HepG2 (cell line): ENCODE data around the gene FBN3. TPM values are rescaled to one million over a fixed set of nuclear protein-coding genes. Genes with fewer than 3 reads are reported as not detected.
"Not testable (repeated sequence)": the region's sequence is repeated elsewhere in the genome, so short reads cannot be mapped to it uniquely, and the experiment has no call there.

Source experiments
- ATAC-seq: fragments of 200-7000 bp; cut with Tn5 transposase; 3 replicates; pipeline ENCODE4 v1.9.1; 2020; ENCODE audit warnings: mild to moderate bottlenecking, moderate library complexity
- BruUV-seq: library from RNA; stranded (reverse); fragments of 400-500 nt; replicated peaks from 2 replicates; lab custom pipeline; 2021; lab: Mats Ljungman, UMichigan
- CTCF ChIA-PET: fragments of 300-600 bp; formaldehyde crosslinking; extraction: SDS; loops from one replicate; lab custom pipeline; 2021; ENCODE audit warnings: low total read pairs, inconsistent platforms, low intra/inter-chr PET ratio; lab: Yijun Ruan, JAX
- POLR2A ChIA-PET: fragments of 350-600 bp; sonication (Branson Sonifier 250); formaldehyde crosslinking; loops from one replicate; lab custom pipeline; 2020; ENCODE audit warnings: antibody characterized with exemption, inconsistent platforms; lab: Yijun Ruan, JAX
- DNase-seq: peaks from one replicate; pipeline ENCODE4 v3.0.0-alpha.2; 2015; ENCODE audit warnings: low spot score
- FAIRE-seq: peaks from 3 replicates; lab custom pipeline; 2011; peaks lifted over from hg19 to GRCh38; lab: Jason Lieb, UNC
- H2AFZ ChIP-seq: one replicate; pipeline ENCODE4 v1.6.1; 2011; ENCODE audit warnings: low read length, inconsistent platforms
- H3K27ac ChIP-seq: fragments of 300-600 bp; 3 replicates; pipeline ENCODE4 v1.8.0; 2011; ENCODE audit warnings: mixed run types, mild to moderate bottlenecking, mixed read lengths, low read length, inconsistent platforms; ENCODE audit not compliant: insufficient read depth; ENCODE audit errors: extremely low read length
- H3K27me3 ChIP-seq, 2 experiments: fragments of 200-600 bp in 1 of 2; 2 replicates in 1 of 2; 3 replicates in 1 of 2; pipeline versions ENCODE4 v1.6.0 to v1.8.0; 2011; ENCODE audit warnings: low read length in 2 of 2, mild to moderate bottlenecking in 2 of 2, moderate library complexity in 2 of 2, inconsistent platforms in 1 of 2; ENCODE audit not compliant: insufficient read depth in 2 of 2, control insufficient read depth in 1 of 2
- H3K36me3 ChIP-seq, 2 experiments: fragments of 200-600 bp in 1 of 2; replicated peaks in 1 of 2; 2 replicates in 1 of 2; 3 replicates in 1 of 2; pipeline versions ENCODE4 v1.5.1 to v1.8.0; 2011; ENCODE audit warnings: low read length in 2 of 2, inconsistent platforms in 1 of 2; ENCODE audit not compliant: insufficient read depth in 2 of 2, control insufficient read depth in 1 of 2
- H3K4me1 ChIP-seq: 2 replicates; pipeline ENCODE4 v1.5.1; 2012; ENCODE audit warnings: low read length, inconsistent platforms; ENCODE audit not compliant: insufficient read depth
- H3K4me2 ChIP-seq: 2 replicates; pipeline ENCODE4 v1.6.0; 2011; ENCODE audit warnings: low read depth, low read length, inconsistent platforms
- H3K4me3 ChIP-seq, 3 experiments: fragments of 200-600 bp in 1 of 3; sonication (generic), shearing (Covaris generic) in 1 of 3; replicated peaks in 1 of 3; 2 replicates each; pipeline ENCODE4 v1.5.1; 2011 to 2016; ENCODE audit warnings: low read length in 3 of 3, inconsistent platforms in 2 of 3, low read depth in 2 of 3, mild to moderate bottlenecking in 2 of 3, control low read depth in 1 of 3, mixed read lengths in 1 of 3; ENCODE audit not compliant: insufficient read depth in 1 of 3
- H3K79me2 ChIP-seq: one replicate; pipeline ENCODE4 v1.6.1; 2011; ENCODE audit warnings: low read length, inconsistent platforms; ENCODE audit not compliant: insufficient read depth
- H3K9ac ChIP-seq: 2 replicates; pipeline ENCODE4 v1.6.0; 2011; ENCODE audit warnings: mild to moderate bottlenecking, low read depth, low read length, inconsistent platforms; ENCODE audit not compliant: insufficient read depth
- H3K9me3 ChIP-seq: 2 replicates; pipeline ENCODE4 v1.5.1; 2012; ENCODE audit warnings: mild to moderate bottlenecking, low read length
- H4K20me1 ChIP-seq: 2 replicates; pipeline ENCODE4 v1.6.0; 2011; ENCODE audit warnings: inconsistent platforms, mild to moderate bottlenecking, low read length, moderate library complexity; ENCODE audit not compliant: insufficient read depth
- KAT2B ChIP-seq: fragments of 150-350 bp; IDR thresholded peaks from 2 replicates; pipeline ENCODE4 v1.6.1; 2014; ENCODE audit warnings: low read depth, low read length, borderline replicate concordance
- MNT ChIP-seq: fragments of 450-650 bp; IDR thresholded peaks from 2 replicates; pipeline ENCODE4 v1.6.1; 2016
- ZNF12 ChIP-seq: sonication (generic); formaldehyde crosslinking; IDR thresholded peaks from 2 replicates; pipeline ENCODE4 v1.5.0; 2020; ENCODE audit warnings: missing genetic modification reagents
- ZNF615 ChIP-seq: sonication (generic); formaldehyde crosslinking; IDR thresholded peaks from 2 replicates; pipeline ENCODE4 v1.5.0; 2020; ENCODE audit warnings: mild to moderate bottlenecking, missing genetic modification reagents, borderline replicate concordance
- WGBS: methylation state at CpG from one replicate; pipeline ENCODE4 v1.1.6; 2017; ENCODE audit warnings: low lambda C conversion rate; 5-methylcytosine and 5-hydroxymethylcytosine counted together
- in situ Hi-C: cut with HindIII; loops from 2 replicates; pipeline ENCODE4 v1.10.0; 2017; ENCODE audit warnings: low pct_unique_long_range_greater_than_20kb; ENCODE audit not compliant: extremely low pct_ligation_motif_present
- intact Hi-C: fragments of 100-400 bp; cut with micrococcal nuclease; formaldehyde crosslinking; loops from one replicate; pipeline ENCODE4 v1.10.0; 2022; ENCODE audit not compliant: unreplicated experiment
- polyA plus RNA-seq, 8 experiments: library from polyadenylated mRNA; depleted of rRNA in 3 of 8; stranded (reverse) in 7 of 8; unstranded in 1 of 8; fragments of >200 nt; fragmentation: Illumina TruSeq in 4 of 8; extraction: Trizol in 4 of 8; gene quantifications; 2 replicates each; pipeline versions ENCODE4 v1.2.1 to v1.2.3, GENCODE V29; 2011 to 2016; ENCODE audit warnings: low read depth in 4 of 8, missing spikeins in 1 of 8, mixed read lengths in 1 of 8; ENCODE audit not compliant: insufficient read depth in 1 of 8
- total RNA-seq, 5 experiments: library from RNA; depleted of rRNA; stranded (reverse); fragments of >200 nt; fragmentation: Illumina TruSeq; extraction: Trizol; gene quantifications; 2 replicates each; pipeline ENCODE4 v1.2.3, GENCODE V29; 2016; ENCODE audit warnings: low read depth in 1 of 5

The FBN3 gene
- total and polyA plus RNA-seq, 2 of the 13 experiments (the other 11 are each of a cell fraction or from before 2014, with no cell fraction given), result 0.20 to 1.3 TPM

- TF ChIP-seq KAT2B (no peak), ZNF615 (no peak)
Measured at GRCh38 chr19:8034178-8034525, 115.2 kb downstream of the FBN3 start (continued).

GRCh38 chr19:8033287-8034177 lies 115.9 kb downstream of the FBN3 start:
- 56% methylated on average over 22 of the region's 22 CpGs for WGBS
- ATAC-seq, H3K27ac ChIP-seq, CTCF ChIA-PET, H4K20me1 ChIP-seq, H3K79me2 ChIP-seq, H3K9me3 ChIP-seq, H3K4me2 ChIP-seq, H3K36me3 ChIP-seq, H3K9ac ChIP-seq, H3K4me3 ChIP-seq, H3K27me3 ChIP-seq, in situ Hi-C loops, DNase-seq, intact Hi-C loops, BruUV-seq, FAIRE-seq, H2AFZ ChIP-seq, POLR2A ChIA-PET: not testable (repeated sequence)
- H3K4me1 ChIP-seq, result peaks cover 41% of the 10 kb centered on the region

GRCh38 chr19:8030960-8031359 lies 118.4 kb downstream of the FBN3 start:
- Histone ChIP-seq H3K27ac (no peak overlapping the region), H2AFZ (no peak overlapping the region), H3K9me3 (no peaks in the 10 kb centered on the region), H3K27me3 (no peaks in the 10 kb centered on the region; a peak in 3 of 5 replicates), H3K4me2 (no peak overlapping the region), H3K9ac (no peak overlapping the region), H3K4me3 (no peak overlapping the region), H4K20me1 (no peaks in the 10 kb centered on the region), H3K79me2 (no peaks in the 10 kb centered on the region), H3K4me1 (peaks cover 40% of the 10 kb centered on the region), H3K36me3 (no peaks in the 10 kb centered on the region)
- TF ChIP-seq ZNF12 (peak; percentile 92), MNT (no peak)
- no TSS peak for BruUV-seq
- no peak for FAIRE-seq
- no peak for ATAC-seq
- intact Hi-C loops (no loop called here), in situ Hi-C loops (no loop called here)
- ChIA-PET POLR2A (no interaction called here), CTCF (no interaction called here)
- no peak for DNase-seq
- WGBS, result 57% methylated on average over 7 of the region's 8 CpGs
